Measurements from ENCODE around the gene UBE2L6. TPM values are rescaled to one million over a fixed set of nuclear protein-coding genes. Genes with fewer than 3 reads are reported as not detected.

Gene UBE2L6
- polyA plus RNA-seq, 1 donor from 2014 or later, result 88.0 TPM

- no peak for TF ChIP-seq MXI1 (conservative IDR thresholded peaks at IDR 0.05; ENCODE audit: poor library complexity, severe bottlenecking)
- TF ChIP-seq REST (IDR thresholded peaks at IDR 0.05; ENCODE audit: borderline replicate concordance), result no peak
- no peak for TF ChIP-seq TAF1 (IDR thresholded peaks at IDR 0.05; ENCODE audit: low read depth)
- no peak for TF ChIP-seq EZH2 (IDR thresholded peaks at IDR 0.05; ENCODE audit: borderline replicate concordance, insufficient read depth, low read length, poor library complexity, severe bottlenecking)
- no peak for TF ChIP-seq RAD21 (conservative IDR thresholded peaks at IDR 0.05)
- no peak for TF ChIP-seq EP300 (conservative IDR thresholded peaks at IDR 0.05; ENCODE audit: poor library complexity, severe bottlenecking)
- no peak for TF ChIP-seq POLR2AphosphoS5 (IDR thresholded peaks at IDR 0.05)
- TF ChIP-seq SMC3 (conservative IDR thresholded peaks at IDR 0.05; ENCODE audit: poor library complexity), result no peak
- H3K9me2 ChIP-seq (ENCODE audit: insufficient read depth, low read length), result no peaks in the 10 kb centered on the region
- no peak overlapping the region for H2AFZ ChIP-seq (ENCODE audit: low read depth, low read length)
- H3K9me3 ChIP-seq (ENCODE audit: low read length), result no peaks in the 10 kb centered on the region
- no peak overlapping the region for H3K27ac ChIP-seq (ENCODE audit: low read length)
- no peaks in the 10 kb centered on the region for H3K36me3 ChIP-seq (ENCODE audit: insufficient read depth, low read length)
- no peaks in the 10 kb centered on the region for H3K27me3 ChIP-seq (ENCODE audit: insufficient read depth, low read depth, low read length)
- H3K9ac ChIP-seq (ENCODE audit: low read length), result no peak overlapping the region
- no peak overlapping the region for H3K4me3 ChIP-seq (ENCODE audit: low read length)
- no peaks in the 10 kb centered on the region for H3F3A ChIP-seq (ENCODE audit: insufficient read depth, low read length, poor library complexity, severe bottlenecking)
- no peaks in the 10 kb centered on the region for H3K79me2 ChIP-seq (replicated peaks; ENCODE audit: insufficient read depth, low read length)
- H3K4me2 ChIP-seq (ENCODE audit: low read length), result no peak overlapping the region
- H4K20me1 ChIP-seq (ENCODE audit: insufficient read depth), result no peaks in the 10 kb centered on the region
These were observed 12.1 kb downstream of the UBE2L6 start for GRCh38 chr11:57555393-57555792.

GRCh38 chr11:57552479-57552878 lies 15.0 kb downstream of the UBE2L6 start:
- no peaks in the 10 kb centered on the region for H3K27me3 ChIP-seq (ENCODE audit: insufficient read depth, low read depth, low read length)
- no peaks in the 10 kb centered on the region for H3K9me2 ChIP-seq (ENCODE audit: insufficient read depth, low read length)
- no peak overlapping the region for H3K9ac ChIP-seq (ENCODE audit: low read length)
- H4K20me1 ChIP-seq (ENCODE audit: insufficient read depth), result no peaks in the 10 kb centered on the region
- no peaks in the 10 kb centered on the region for H3K36me3 ChIP-seq (ENCODE audit: insufficient read depth, low read length)
- TF ChIP-seq CTCF (IDR thresholded peaks at IDR 0.05; ENCODE audit: poor library complexity, severe bottlenecking), result no peak
- TF ChIP-seq EZH2 (IDR thresholded peaks at IDR 0.05; ENCODE audit: borderline replicate concordance, insufficient read depth, low read length, poor library complexity, severe bottlenecking), result no peak
- TF ChIP-seq SMC3 (conservative IDR thresholded peaks at IDR 0.05; ENCODE audit: poor library complexity), result no peak
- no peak overlapping the region for H2AFZ ChIP-seq (ENCODE audit: low read depth, low read length)
- no peak overlapping the region for H3K4me3 ChIP-seq (ENCODE audit: low read length)
- no peaks in the 10 kb centered on the region for H3F3A ChIP-seq (ENCODE audit: insufficient read depth, low read length, poor library complexity, severe bottlenecking)
- no peak overlapping the region for H3K4me2 ChIP-seq (ENCODE audit: low read length)
- H3K9me3 ChIP-seq (ENCODE audit: low read length), result no peaks in the 10 kb centered on the region
- H3K79me2 ChIP-seq (replicated peaks; ENCODE audit: insufficient read depth, low read length), result no peaks in the 10 kb centered on the region
- no peak overlapping the region for H3K27ac ChIP-seq (ENCODE audit: low read length)

GRCh38 chr11:57551941-57552340 lies 15.5 kb downstream of the UBE2L6 start:
- Histone ChIP-seq H3K9ac (ENCODE audit: low read length) (no peak overlapping the region), H2AFZ (ENCODE audit: low read depth, low read length) (no peak overlapping the region), H3F3A (ENCODE audit: insufficient read depth, low read length, poor library complexity, severe bottlenecking) (no peaks in the 10 kb centered on the region), H3K4me2 (ENCODE audit: low read length) (no peak overlapping the region), H3K27me3 (ENCODE audit: insufficient read depth, low read depth, low read length) (no peaks in the 10 kb centered on the region), H4K20me1 (ENCODE audit: insufficient read depth) (no peaks in the 10 kb centered on the region), H3K9me3 (ENCODE audit: low read length) (no peaks in the 10 kb centered on the region), H3K9me2 (ENCODE audit: insufficient read depth, low read length) (no peaks in the 10 kb centered on the region), H3K4me3 (ENCODE audit: low read length) (no peak overlapping the region), H3K27ac (ENCODE audit: low read length) (no peak overlapping the region), H3K36me3 (ENCODE audit: insufficient read depth, low read length) (no peaks in the 10 kb centered on the region), H3K79me2 (replicated peaks; ENCODE audit: insufficient read depth, low read length) (no peaks in the 10 kb centered on the region)
- no peak for TF ChIP-seq REST (IDR thresholded peaks at IDR 0.05; ENCODE audit: borderline replicate concordance)
- no peak for TF ChIP-seq POLR2AphosphoS5 (IDR thresholded peaks at IDR 0.05)
- no peak for TF ChIP-seq MXI1 (conservative IDR thresholded peaks at IDR 0.05; ENCODE audit: poor library complexity, severe bottlenecking)
- no peak for TF ChIP-seq CTCF (IDR thresholded peaks at IDR 0.05; ENCODE audit: poor library complexity, severe bottlenecking)
- TF ChIP-seq EZH2 (IDR thresholded peaks at IDR 0.05; ENCODE audit: borderline replicate concordance, insufficient read depth, low read length, poor library complexity, severe bottlenecking), result no peak
- no peak for TF ChIP-seq TAF1 (IDR thresholded peaks at IDR 0.05; ENCODE audit: low read depth)
- no peak for TF ChIP-seq RAD21 (conservative IDR thresholded peaks at IDR 0.05)
- TF ChIP-seq EP300 (conservative IDR thresholded peaks at IDR 0.05; ENCODE audit: poor library complexity, severe bottlenecking), result no peak
- no peak for TF ChIP-seq SMC3 (conservative IDR thresholded peaks at IDR 0.05; ENCODE audit: poor library complexity)

Measured in neural cell (in vitro differentiated cells).